MM.1S (cell line): ENCODE data around the gene PTPN1.

Experiments used
- DNase-seq: peaks from one replicate; pipeline ENCODE4 v3.0.0-alpha.2; 2015
- H2AFZ ChIP-seq: fragments of 300-600 bp; sonication (generic); 2 replicates; pipeline ENCODE4 v1.6.0; 2016; ENCODE audit warnings: antibody characterized with exemption, low read length
- H3F3A ChIP-seq: fragments of 300-600 bp; sonication (generic); 2 replicates; pipeline ENCODE4 v1.6.1; 2016; ENCODE audit warnings: mild to moderate bottlenecking, antibody characterized with exemption, low read length, moderate library complexity, mixed read lengths; ENCODE audit not compliant: insufficient read depth
- H3K27ac ChIP-seq: fragments of 300-600 bp; sonication (generic); 2 replicates; pipeline ENCODE4 v1.5.1; 2016; ENCODE audit warnings: mild to moderate bottlenecking, low read length
- H3K27me3 ChIP-seq: fragments of 300-600 bp; sonication (generic); replicated peaks from 2 replicates; pipeline ENCODE4 v1.6.0; 2016; ENCODE audit warnings: low read length; ENCODE audit not compliant: insufficient read depth
- H3K36me3 ChIP-seq: fragments of 300-600 bp; sonication (generic); replicated peaks from 2 replicates; pipeline ENCODE4 v1.6.1; 2016; ENCODE audit warnings: mild to moderate bottlenecking, low read length, mixed read lengths; ENCODE audit not compliant: insufficient read depth
- H3K4me1 ChIP-seq: fragments of 300-600 bp; sonication (generic); 2 replicates; pipeline ENCODE4 v1.6.1; 2016; ENCODE audit warnings: low read length, mixed read lengths
- H3K4me2 ChIP-seq: fragments of 300-600 bp; sonication (generic); 2 replicates; pipeline ENCODE4 v1.6.0; 2016; ENCODE audit warnings: low read depth, low read length
- H3K4me3 ChIP-seq: fragments of 300-600 bp; sonication (generic); 2 replicates; pipeline ENCODE4 v1.5.1; 2016; ENCODE audit warnings: low read length, mixed read lengths
- H3K79me2 ChIP-seq: fragments of 300-600 bp; sonication (generic); 2 replicates; pipeline ENCODE4 v1.6.1; 2016; ENCODE audit warnings: mixed run types, low read length, mixed read lengths
- H3K9ac ChIP-seq: fragments of 300-600 bp; sonication (generic); 2 replicates; pipeline ENCODE4 v1.6.1; 2016; ENCODE audit warnings: low read length, mixed read lengths
- H3K9me2 ChIP-seq: fragments of 300-600 bp; sonication (generic); replicated peaks from 2 replicates; pipeline ENCODE4 v1.6.1; 2016; ENCODE audit warnings: mild to moderate bottlenecking, low read length, mixed read lengths; ENCODE audit not compliant: insufficient read depth
- H3K9me3 ChIP-seq: fragments of 300-600 bp; sonication (generic); replicated peaks from 2 replicates; pipeline ENCODE4 v1.6.1; 2016; ENCODE audit warnings: mild to moderate bottlenecking, low read length, mixed read lengths; ENCODE audit not compliant: insufficient read depth
- H4K20me1 ChIP-seq: fragments of 300-600 bp; sonication (generic); 2 replicates; pipeline ENCODE4 v1.6.1; 2016; ENCODE audit warnings: mild to moderate bottlenecking, low read length, moderate library complexity, mixed read lengths; ENCODE audit not compliant: insufficient read depth
- EZH2 ChIP-seq: fragments of 300-600 bp; sonication (generic); optimal IDR thresholded peaks from 2 replicates; pipeline ENCODE3; 2017; ENCODE audit warnings: low read depth, mild to moderate bottlenecking, antibody characterized with exemption, low read length, mixed read lengths
- EZH2phosphoT487 ChIP-seq: fragments of 300-600 bp; sonication (generic); IDR thresholded peaks from 2 replicates; pipeline ENCODE4 v1.6.1; 2018; ENCODE audit warnings: antibody characterized with exemption, low read length
- TF ChIP-seq, protein P1 (sequence below): fragments of 300-600 bp; sonication (generic); IDR thresholded peaks from 2 replicates; pipeline ENCODE4 v1.5.1; 2016; ENCODE audit warnings: antibody characterized with exemption, low read length, mixed read lengths

Gene PTPN1

DNA sequence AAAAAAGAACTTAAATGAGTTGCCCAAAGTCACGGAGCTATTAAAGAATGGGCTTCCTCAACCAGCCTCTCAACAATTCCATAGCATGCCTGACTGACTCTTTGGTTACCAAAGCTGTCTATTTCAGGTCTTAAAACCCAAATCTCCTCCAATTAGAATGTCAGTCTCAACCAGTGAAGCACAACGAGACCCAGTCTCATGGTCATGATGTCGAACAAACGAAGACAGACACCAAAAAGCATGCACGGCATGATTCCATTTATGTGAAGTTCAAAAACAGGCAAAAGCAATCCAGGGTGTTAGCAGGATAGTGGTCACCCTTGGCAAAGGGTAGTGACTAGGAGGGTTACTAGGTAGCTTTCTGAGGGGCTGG is 16.3 kb upstream of the PTPN1 start:
- H3K4me2 ChIP-seq, result no peak overlapping the region
- H3K9me3 ChIP-seq, result no peaks in the 10 kb centered on the region
- no peak overlapping the region for H3K4me3 ChIP-seq
- no peaks in the 10 kb centered on the region for H3K79me2 ChIP-seq
- H3F3A ChIP-seq, result no peaks in the 10 kb centered on the region
- DNase-seq, result no peak
- H3K27ac ChIP-seq, result no peak overlapping the region
- H3K4me1 ChIP-seq, result no peaks in the 10 kb centered on the region
- no peak for TF ChIP-seq EZH2phosphoT487
- TF ChIP-seq EZH2, result no peak
- no peaks in the 10 kb centered on the region for H3K9me2 ChIP-seq
- H3K36me3 ChIP-seq, result no peaks in the 10 kb centered on the region
- H2AFZ ChIP-seq, result no peak overlapping the region
- no peak overlapping the region for H3K9ac ChIP-seq
- no peaks in the 10 kb centered on the region for H3K27me3 ChIP-seq
- no peaks in the 10 kb centered on the region for H4K20me1 ChIP-seq

DNA sequence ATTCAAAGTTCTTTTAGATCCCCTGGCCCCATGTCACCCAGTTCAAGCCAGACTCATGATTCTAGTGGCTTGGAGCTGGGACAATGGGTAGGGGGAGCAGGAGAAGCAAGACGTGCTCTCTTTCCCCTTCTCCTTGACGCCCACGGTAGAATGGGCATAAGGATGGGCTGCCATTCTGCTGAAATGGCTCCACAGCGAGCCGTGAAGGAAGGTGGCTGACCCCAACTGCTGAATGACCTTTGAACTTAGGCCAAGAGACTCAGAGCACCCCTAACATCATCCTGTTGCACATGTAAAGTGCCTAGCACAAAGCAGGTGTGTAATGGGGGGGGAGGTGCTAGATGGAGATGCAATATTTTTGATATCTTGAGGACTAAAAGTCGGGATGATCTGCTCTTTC is 15.8 kb upstream of the PTPN1 start:
- Histone ChIP-seq H3K27me3 (no peaks in the 10 kb centered on the region), H3K36me3 (no peaks in the 10 kb centered on the region), H3K9ac (no peak overlapping the region), H3K9me2 (no peaks in the 10 kb centered on the region), H3K79me2 (no peaks in the 10 kb centered on the region), H3K27ac (no peak overlapping the region), H3K9me3 (no peaks in the 10 kb centered on the region), H3K4me2 (no peak overlapping the region), H3K4me1 (no peaks in the 10 kb centered on the region), H2AFZ (no peak overlapping the region), H3K4me3 (no peak overlapping the region), H4K20me1 (no peaks in the 10 kb centered on the region), H3F3A (no peaks in the 10 kb centered on the region)
- TF ChIP-seq, protein P1, sequence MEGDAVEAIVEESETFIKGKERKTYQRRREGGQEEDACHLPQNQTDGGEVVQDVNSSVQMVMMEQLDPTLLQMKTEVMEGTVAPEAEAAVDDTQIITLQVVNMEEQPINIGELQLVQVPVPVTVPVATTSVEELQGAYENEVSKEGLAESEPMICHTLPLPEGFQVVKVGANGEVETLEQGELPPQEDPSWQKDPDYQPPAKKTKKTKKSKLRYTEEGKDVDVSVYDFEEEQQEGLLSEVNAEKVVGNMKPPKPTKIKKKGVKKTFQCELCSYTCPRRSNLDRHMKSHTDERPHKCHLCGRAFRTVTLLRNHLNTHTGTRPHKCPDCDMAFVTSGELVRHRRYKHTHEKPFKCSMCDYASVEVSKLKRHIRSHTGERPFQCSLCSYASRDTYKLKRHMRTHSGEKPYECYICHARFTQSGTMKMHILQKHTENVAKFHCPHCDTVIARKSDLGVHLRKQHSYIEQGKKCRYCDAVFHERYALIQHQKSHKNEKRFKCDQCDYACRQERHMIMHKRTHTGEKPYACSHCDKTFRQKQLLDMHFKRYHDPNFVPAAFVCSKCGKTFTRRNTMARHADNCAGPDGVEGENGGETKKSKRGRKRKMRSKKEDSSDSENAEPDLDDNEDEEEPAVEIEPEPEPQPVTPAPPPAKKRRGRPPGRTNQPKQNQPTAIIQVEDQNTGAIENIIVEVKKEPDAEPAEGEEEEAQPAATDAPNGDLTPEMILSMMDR, result no peak
- TF ChIP-seq EZH2phosphoT487, result no peak
- no peak for TF ChIP-seq EZH2
- no peak for DNase-seq

DNA sequence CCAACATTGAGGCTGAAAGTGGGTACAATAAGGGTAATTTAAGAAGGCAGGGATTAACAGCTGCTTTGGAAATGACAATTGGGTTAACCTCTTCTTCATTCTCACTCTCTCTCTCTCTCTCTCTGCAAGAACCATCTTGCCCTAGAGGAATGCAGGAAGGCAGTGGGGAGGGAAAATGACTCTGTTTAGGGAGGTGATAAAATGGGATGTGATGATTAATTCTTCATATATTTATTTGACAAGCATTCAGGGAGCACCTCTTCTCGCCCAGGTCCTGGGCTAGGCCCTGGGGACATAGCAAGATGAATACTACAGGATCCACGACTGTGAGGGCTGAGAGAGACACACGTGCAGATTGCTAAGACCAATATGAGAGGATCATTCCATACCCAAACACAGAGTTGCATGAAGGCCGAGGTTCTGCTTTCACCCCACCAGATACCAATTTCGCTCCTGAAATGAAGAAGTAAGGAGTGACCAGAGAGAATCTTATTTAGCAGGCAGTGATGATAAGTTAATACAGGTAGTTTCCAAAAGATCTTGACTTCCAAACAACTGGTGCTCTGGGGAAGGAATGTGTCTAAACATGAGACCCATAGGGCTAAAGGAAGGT is 13.3 kb upstream of the PTPN1 start:
- no peaks in the 10 kb centered on the region for H3K79me2 ChIP-seq
- H3K4me2 ChIP-seq, result no peak overlapping the region
- no peak overlapping the region for H3K27ac ChIP-seq
- H3K9me2 ChIP-seq, result no peaks in the 10 kb centered on the region
- H2AFZ ChIP-seq, result no peak overlapping the region
- no peaks in the 10 kb centered on the region for H3K4me1 ChIP-seq
- no peaks in the 10 kb centered on the region for H4K20me1 ChIP-seq
- no peak for TF ChIP-seq EZH2phosphoT487
- TF ChIP-seq, protein P1, result no peak
- TF ChIP-seq EZH2, result no peak
- no peaks in the 10 kb centered on the region for H3K27me3 ChIP-seq
- DNase-seq, result no peak
- no peaks in the 10 kb centered on the region for H3K9me3 ChIP-seq
- no peak overlapping the region for H3K9ac ChIP-seq
- H3F3A ChIP-seq, result no peaks in the 10 kb centered on the region
- H3K36me3 ChIP-seq, result no peaks in the 10 kb centered on the region
- H3K4me3 ChIP-seq, result no peak overlapping the region

DNA sequence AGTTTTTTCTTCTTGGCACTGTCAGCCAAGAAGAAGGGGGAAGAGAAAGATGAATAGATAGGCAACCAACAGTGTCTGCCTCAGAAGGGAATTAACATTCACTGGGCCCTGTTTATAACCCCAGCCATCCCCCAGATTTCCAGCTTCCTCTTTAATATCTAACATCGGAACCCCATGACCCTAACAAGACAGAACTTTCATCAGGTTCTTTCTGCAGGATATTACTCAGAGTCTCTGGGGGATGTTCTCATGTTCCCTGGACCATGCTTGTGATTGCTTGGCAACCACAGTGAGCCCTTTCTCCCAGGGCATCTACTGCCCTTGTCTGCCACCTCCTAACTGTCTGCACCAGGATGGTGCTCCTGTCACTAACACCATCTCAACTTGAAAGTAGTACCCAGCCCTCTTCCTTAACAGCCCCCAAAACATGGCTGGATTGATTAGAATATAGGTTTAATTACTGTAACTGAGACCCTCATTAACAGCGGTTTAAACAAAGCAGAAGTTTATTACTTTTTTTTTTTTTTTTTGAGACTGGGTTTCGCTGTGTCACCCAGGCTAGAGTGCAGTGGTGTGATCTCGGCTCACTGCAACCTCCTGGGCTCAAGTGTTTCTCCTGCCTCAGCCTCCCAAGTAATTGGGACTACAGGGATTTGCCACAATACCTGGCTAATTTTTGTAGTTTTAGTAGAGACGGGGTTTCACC is 12.0 kb upstream of the PTPN1 start:
- no peak for TF ChIP-seq EZH2phosphoT487
- TF ChIP-seq EZH2, result no peak
- TF ChIP-seq, protein P1, result no peak
- no peaks in the 10 kb centered on the region for H3K79me2 ChIP-seq
- H3K4me3 ChIP-seq, result no peak overlapping the region
- no peaks in the 10 kb centered on the region for H3K27me3 ChIP-seq
- no peaks in the 10 kb centered on the region for H3K36me3 ChIP-seq
- no peaks in the 10 kb centered on the region for H4K20me1 ChIP-seq
- no peaks in the 10 kb centered on the region for H3K4me1 ChIP-seq
- DNase-seq, result no peak
- no peaks in the 10 kb centered on the region for H3K9me3 ChIP-seq
- H3K27ac ChIP-seq, result no peak overlapping the region
- H3K4me2 ChIP-seq, result no peak overlapping the region
- H3F3A ChIP-seq, result no peaks in the 10 kb centered on the region
- H2AFZ ChIP-seq, result no peak overlapping the region
- H3K9me2 ChIP-seq, result no peaks in the 10 kb centered on the region
- no peak overlapping the region for H3K9ac ChIP-seq
